ENCODE data around the gene YOD1.

Gene YOD1

DNA sequence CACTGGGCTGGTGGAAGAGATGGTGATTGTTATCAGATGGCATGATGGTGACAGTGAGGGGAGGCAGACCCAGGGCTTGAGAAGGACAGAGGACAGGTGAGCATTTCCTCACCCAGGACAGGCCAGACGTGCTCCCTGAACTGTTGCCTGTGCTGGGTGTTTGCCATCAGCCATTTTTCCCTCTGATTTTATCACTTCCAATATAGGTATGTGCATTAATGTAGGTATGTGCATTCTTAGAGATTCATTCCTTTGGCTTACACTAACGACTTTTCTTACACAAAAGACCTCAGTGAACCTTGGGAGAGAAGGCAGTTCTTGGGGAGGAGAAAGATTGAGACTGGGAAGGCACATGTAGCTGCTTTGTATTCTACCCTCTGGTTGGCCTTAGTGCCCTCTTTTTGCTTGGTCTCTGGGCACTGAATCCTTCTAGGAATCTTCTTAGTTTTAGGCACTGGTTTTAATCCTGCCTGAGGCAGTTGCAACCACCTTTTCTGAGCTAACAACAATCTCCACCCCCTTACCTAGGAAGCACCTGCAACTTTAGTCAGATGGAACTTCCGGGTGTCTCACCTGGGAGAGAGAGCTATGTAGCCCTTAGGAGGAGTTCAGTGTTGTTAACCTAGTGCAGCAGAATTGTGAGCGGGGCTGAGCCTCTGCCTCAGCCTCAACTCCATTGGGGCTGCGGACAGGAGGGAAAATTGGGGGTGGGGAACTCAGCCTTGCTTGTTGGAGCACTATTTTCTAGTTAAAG is 49.3 kb downstream of the YOD1 start:
- Histone ChIP-seq H3K4me3 (ENCODE audit: low read length) (no peak overlapping the region), H3K4me1 (ENCODE audit: control insufficient read depth, low read depth, low read length) (no peaks in the 10 kb centered on the region), H2BK15ac (replicated peaks; ENCODE audit: low read depth) (no peak overlapping the region)

DNA sequence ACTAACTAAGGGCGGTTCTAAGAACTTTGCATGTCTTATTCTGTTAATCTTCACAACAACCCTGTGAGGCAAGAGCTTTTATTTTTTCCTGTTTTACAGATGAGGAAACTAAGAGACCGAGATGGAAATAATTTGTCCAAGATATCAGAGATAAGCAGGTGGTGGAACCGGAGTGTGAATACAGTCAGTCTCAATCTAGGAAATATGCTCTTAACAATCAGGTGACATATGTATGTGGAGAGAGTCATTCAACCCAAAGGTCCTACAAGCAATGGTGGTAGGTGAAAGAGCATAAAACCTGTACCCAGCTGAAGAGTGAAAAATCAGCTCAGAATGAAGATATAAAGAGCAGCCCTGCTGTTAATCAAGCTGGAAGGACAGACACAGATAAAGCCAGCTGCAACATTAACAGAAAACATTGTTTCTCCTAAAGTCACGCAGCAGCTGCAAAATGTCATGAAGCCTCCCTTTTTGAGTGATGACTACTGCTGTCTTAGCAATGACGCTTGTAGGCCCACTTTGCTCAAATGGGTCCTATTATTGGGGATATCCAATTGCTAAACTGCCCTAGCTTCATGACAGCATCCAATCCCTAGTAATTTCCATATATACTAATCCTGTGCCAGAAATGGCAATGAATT is 50.2 kb downstream of the YOD1 start:
- no peak overlapping the region for H3K4ac ChIP-seq (ENCODE audit: low read depth, low read length)
- H2BK120ac ChIP-seq (ENCODE audit: low read depth, low read length), result no peak overlapping the region
- WGBS (ENCODE audit: extremely low coverage, insufficient coverage, low lambda C conversion rate), result no CpG with 5 or more reads among the region's 5 CpGs
- no peak overlapping the region for H3K18ac ChIP-seq (ENCODE audit: low read length)
- no peaks in the 10 kb centered on the region for H3K79me1 ChIP-seq (ENCODE audit: low read length)
- no peak overlapping the region for H2BK15ac ChIP-seq (replicated peaks; ENCODE audit: low read depth)
- no peaks in the 10 kb centered on the region for H3K27me3 ChIP-seq (ENCODE audit: insufficient read depth, low read length, poor library complexity)
- H3K79me2 ChIP-seq (ENCODE audit: control insufficient read depth, insufficient read depth, low read length), result no peaks in the 10 kb centered on the region
- H4K5ac ChIP-seq (ENCODE audit: low read length), result no peak overlapping the region
- no peak overlapping the region for H2AK5ac ChIP-seq (ENCODE audit: low read length)
- no peak overlapping the region for H3K23ac ChIP-seq (ENCODE audit: low read length)
- H3K56ac ChIP-seq (ENCODE audit: low read length), result no peak overlapping the region
- no peak overlapping the region for H3K4me2 ChIP-seq (ENCODE audit: low read length)
- H4K8ac ChIP-seq (ENCODE audit: low read depth, low read length), result no peak overlapping the region
- no peaks in the 10 kb centered on the region for H3K36me3 ChIP-seq (ENCODE audit: control insufficient read depth, insufficient read depth, low read length)
- no peak overlapping the region for H3K4me3 ChIP-seq (ENCODE audit: low read length)
- no peak overlapping the region for H3K27ac ChIP-seq (ENCODE audit: low read depth, low read length)
- no peaks in the 10 kb centered on the region for H3K4me1 ChIP-seq (ENCODE audit: control insufficient read depth, low read depth, low read length)
- no peak for DNase-seq
- no peak overlapping the region for H2BK5ac ChIP-seq (ENCODE audit: low read length)
- no peak overlapping the region for H3K9ac ChIP-seq (ENCODE audit: low read length)

More for the DNA sequence above, 49.3 kb downstream of the YOD1 start:
- no peaks in the 10 kb centered on the region for H3K27me3 ChIP-seq (ENCODE audit: insufficient read depth, low read length, poor library complexity)
- no peak overlapping the region for H2BK120ac ChIP-seq (ENCODE audit: low read depth, low read length)
- no CpG with 5 or more reads among the region's 5 CpGs for WGBS (ENCODE audit: extremely low coverage, insufficient coverage, low lambda C conversion rate)
- H3K4ac ChIP-seq (ENCODE audit: low read depth, low read length), result no peak overlapping the region
- H3K79me2 ChIP-seq (ENCODE audit: control insufficient read depth, insufficient read depth, low read length), result no peaks in the 10 kb centered on the region
- no peak for DNase-seq
- H3K56ac ChIP-seq (ENCODE audit: low read length), result no peak overlapping the region
- H3K18ac ChIP-seq (ENCODE audit: low read length), result no peak overlapping the region
- no peak overlapping the region for H2AK5ac ChIP-seq (ENCODE audit: low read length)
- H3K36me3 ChIP-seq (ENCODE audit: control insufficient read depth, insufficient read depth, low read length), result no peaks in the 10 kb centered on the region
- no peaks in the 10 kb centered on the region for H3K79me1 ChIP-seq (ENCODE audit: low read length)
- H3K23ac ChIP-seq (ENCODE audit: low read length), result no peak overlapping the region
- H4K5ac ChIP-seq (ENCODE audit: low read length), result no peak overlapping the region
- no peak overlapping the region for H2BK5ac ChIP-seq (ENCODE audit: low read length)
- H4K8ac ChIP-seq (ENCODE audit: low read depth, low read length), result no peak overlapping the region
- no peak overlapping the region for H3K27ac ChIP-seq (ENCODE audit: low read depth, low read length)
- no peak overlapping the region for H3K9ac ChIP-seq (ENCODE audit: low read length)
- H3K4me2 ChIP-seq (ENCODE audit: low read length), result no peak overlapping the region

DNA sequence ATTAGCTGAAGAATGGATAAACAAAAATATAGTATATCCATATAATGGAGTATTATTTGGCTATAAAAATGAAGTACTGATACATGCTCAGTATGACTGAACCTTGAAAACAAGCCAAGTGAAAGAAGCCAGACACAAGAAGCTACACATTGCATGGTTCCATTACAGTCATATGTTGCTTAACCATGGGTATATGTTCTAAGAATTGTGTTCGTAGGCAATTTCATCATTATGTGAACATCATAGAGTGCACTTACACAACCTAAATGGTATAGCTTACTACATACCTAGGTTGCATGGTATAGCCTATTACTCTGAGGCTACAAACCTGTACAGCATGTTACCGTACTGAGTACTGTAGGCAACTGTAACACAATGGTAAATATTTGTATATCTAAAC is 52.2 kb downstream of the YOD1 start:
- no peak overlapping the region for H3K56ac ChIP-seq (ENCODE audit: low read length)
- H3K4me2 ChIP-seq (ENCODE audit: low read length), result no peak overlapping the region
- no peak overlapping the region for H2AK5ac ChIP-seq (ENCODE audit: low read length)
- H3K27me3 ChIP-seq (ENCODE audit: insufficient read depth, low read length, poor library complexity), result no peaks in the 10 kb centered on the region
- no peak overlapping the region for H4K8ac ChIP-seq (ENCODE audit: low read depth, low read length)
- H2BK15ac ChIP-seq (replicated peaks; ENCODE audit: low read depth), result no peak overlapping the region
- no peak overlapping the region for H3K4ac ChIP-seq (ENCODE audit: low read depth, low read length)
- H3K9ac ChIP-seq (ENCODE audit: low read length), result no peak overlapping the region
- no CpG with 5 or more reads among the region's 2 CpGs for WGBS (ENCODE audit: extremely low coverage, insufficient coverage, low lambda C conversion rate)
- H3K4me3 ChIP-seq (ENCODE audit: low read length), result no peak overlapping the region
- no peak overlapping the region for H2BK5ac ChIP-seq (ENCODE audit: low read length)
- no peak overlapping the region for H3K27ac ChIP-seq (ENCODE audit: low read depth, low read length)
- H2BK120ac ChIP-seq (ENCODE audit: low read depth, low read length), result no peak overlapping the region
- H4K5ac ChIP-seq (ENCODE audit: low read length), result no peak overlapping the region
- H3K36me3 ChIP-seq (ENCODE audit: control insufficient read depth, insufficient read depth, low read length), result no peaks in the 10 kb centered on the region
- DNase-seq, result no peak
- no peaks in the 10 kb centered on the region for H3K79me1 ChIP-seq (ENCODE audit: low read length)
- no peak overlapping the region for H3K18ac ChIP-seq (ENCODE audit: low read length)
- no peak overlapping the region for H3K23ac ChIP-seq (ENCODE audit: low read length)
- H3K79me2 ChIP-seq (ENCODE audit: control insufficient read depth, insufficient read depth, low read length), result no peaks in the 10 kb centered on the region
- no peaks in the 10 kb centered on the region for H3K4me1 ChIP-seq (ENCODE audit: control insufficient read depth, low read depth, low read length)

Measured in mesendoderm (in vitro differentiated cells).